ENCODE results near the gene RAB5B. TPM values are rescaled to one million over a fixed set of nuclear protein-coding genes. Genes with fewer than 3 reads are reported as not detected.

Gene RAB5B
- total RNA-seq (100 to 1,000 TPM in 3 of 4 donors, 10 to 100 TPM in 1; 92.8 to 102 (median 101) TPM), polyA plus RNA-seq (100 to 1,000 TPM in 1 of 3 donors, 10 to 100 TPM in 2; 82.8 to 113 (median 83.5) TPM)

- Histone ChIP-seq H3K27ac (peak within 1 kb of the TSS; percentile 93 to 99 (median 96)), H3K4me1 (peaks cover 0 to 49% (median 34%) of the 10 kb centered on the region in 4 donors), H3K4me3 (peak within 1 kb of the TSS; percentile 84 to 100 (median 92)), H3K27me3 (no peaks in the 10 kb centered on the region), H3K36me3 (peaks cover 0 to 14% (median 0%) of the 10 kb centered on the region in 4 donors), H3K9me3 (no peaks in the 10 kb centered on the region)
- WGBS, 2 donors, result 0 to 1% methylated on average over 39 of the region's 39 CpGs
- peak; percentile 100 for DNase-seq
- TF ChIP-seq POLR2A (IDR thresholded peaks at IDR 0.05) (peak; percentile 97 to 98), POLR2AphosphoS5 (IDR thresholded peaks at IDR 0.05) (peak; percentile 94 to 98 (median 98)), EP300 (IDR thresholded peaks at IDR 0.05) (no peak)
- TF ChIP-seq, protein P1, sequence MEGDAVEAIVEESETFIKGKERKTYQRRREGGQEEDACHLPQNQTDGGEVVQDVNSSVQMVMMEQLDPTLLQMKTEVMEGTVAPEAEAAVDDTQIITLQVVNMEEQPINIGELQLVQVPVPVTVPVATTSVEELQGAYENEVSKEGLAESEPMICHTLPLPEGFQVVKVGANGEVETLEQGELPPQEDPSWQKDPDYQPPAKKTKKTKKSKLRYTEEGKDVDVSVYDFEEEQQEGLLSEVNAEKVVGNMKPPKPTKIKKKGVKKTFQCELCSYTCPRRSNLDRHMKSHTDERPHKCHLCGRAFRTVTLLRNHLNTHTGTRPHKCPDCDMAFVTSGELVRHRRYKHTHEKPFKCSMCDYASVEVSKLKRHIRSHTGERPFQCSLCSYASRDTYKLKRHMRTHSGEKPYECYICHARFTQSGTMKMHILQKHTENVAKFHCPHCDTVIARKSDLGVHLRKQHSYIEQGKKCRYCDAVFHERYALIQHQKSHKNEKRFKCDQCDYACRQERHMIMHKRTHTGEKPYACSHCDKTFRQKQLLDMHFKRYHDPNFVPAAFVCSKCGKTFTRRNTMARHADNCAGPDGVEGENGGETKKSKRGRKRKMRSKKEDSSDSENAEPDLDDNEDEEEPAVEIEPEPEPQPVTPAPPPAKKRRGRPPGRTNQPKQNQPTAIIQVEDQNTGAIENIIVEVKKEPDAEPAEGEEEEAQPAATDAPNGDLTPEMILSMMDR (IDR thresholded peaks at IDR 0.05), result no peak
- intact Hi-C loops (cut with DNase I), result loop anchor here (1.0 kb wide), 1 partner anchor 23 kb away; no protein-coding TSS in a partner anchor
Observed at GRCh38 chr12:55973599-55974307, at the start of gene RAB5B. Gene RAB5B (plus strand): TSS chr12:55974078. CDS start chr12:55986961, 12,883 bp downstream.

GRCh38 chr12:55925371-55925770, 48.5 kb upstream of the RAB5B start:
- Histone ChIP-seq H3K27ac (no peak overlapping the region), H3K36me3 (peaks cover 0 to 10% (median 0%) of the 10 kb centered on the region in 4 donors), H3K27me3 (no peaks in the 10 kb centered on the region), H3K4me3 (no peak overlapping the region), H3K9me3 (no peaks in the 10 kb centered on the region), H3K4me1 (peaks cover 0 to 41% (median 37%) of the 10 kb centered on the region in 4 donors)
- TF ChIP-seq EP300 (IDR thresholded peaks at IDR 0.05), result no peak
- TF ChIP-seq, protein P1 (IDR thresholded peaks at IDR 0.05), result no peak
- no peak for TF ChIP-seq POLR2AphosphoS5 (IDR thresholded peaks at IDR 0.05)
- no peak for TF ChIP-seq POLR2A (IDR thresholded peaks at IDR 0.05)
- DNase-seq, result no peak
- intact Hi-C loops (cut with DNase I), result loop anchor here (5.0 kb wide), 1 partner anchor 183 kb away; the partner anchor contains the start of gene GDF11
- WGBS, 2 donors, result 88 to 91% methylated on average over 4 of the region's 4 CpGs

GRCh38 chr12:55925870-55926737, 47.8 kb upstream of the RAB5B start:
- peak overlapping the region; percentile 53 to 94 (median 86) for H3K4me3 ChIP-seq
- H3K9me3 ChIP-seq, result no peaks in the 10 kb centered on the region
- WGBS, 2 donors, result 10 to 14% methylated on average over 10 of the region's 10 CpGs
- H3K27ac ChIP-seq, result peak overlapping the region; percentile 84 to 98 (median 98)
- no peaks in the 10 kb centered on the region for H3K27me3 ChIP-seq
- peaks cover 0 to 10% (median 0%) of the 10 kb centered on the region in 4 donors for H3K36me3 ChIP-seq
- intact Hi-C loops (cut with DNase I), result loop anchor here (1.0 to 5.0 kb wide), 3 partner anchors 97 to 184 kb away; partner anchors contain the start of genes DNAJC14, GDF11 and RPS26
- TF ChIP-seq EP300 (IDR thresholded peaks at IDR 0.05) (no peak), POLR2A (IDR thresholded peaks at IDR 0.05) (no peak)
- H3K4me1 ChIP-seq, result peaks cover 0 to 44% (median 37%) of the 10 kb centered on the region in 4 donors
- no peak for DNase-seq

- intact Hi-C loops (cut with DNase I), result loop anchor here (1.0 to 5.0 kb wide), 3 partner anchors 98 to 185 kb away; partner anchors contain the start of genes DNAJC14, GDF11 and RPS26
- Histone ChIP-seq H3K9me3 (no peaks in the 10 kb centered on the region), H3K27ac (peak overlapping the region; percentile 84 to 98 (median 98)), H3K27me3 (no peaks in the 10 kb centered on the region), H3K4me1 (peaks cover 0 to 48% (median 38%) of the 10 kb centered on the region in 4 donors), H3K4me3 (peak overlapping the region; percentile 53 to 94 (median 86)), H3K36me3 (peaks cover 0 to 8% (median 0%) of the 10 kb centered on the region in 4 donors)
- WGBS, 2 donors, result 0% methylated on average over 42 of the region's 42 CpGs
- no peak for TF ChIP-seq EP300 (IDR thresholded peaks at IDR 0.05)
- TF ChIP-seq POLR2A (IDR thresholded peaks at IDR 0.05), result peak in 1 of 2 donors; percentile 39
- TF ChIP-seq, protein P1 (IDR thresholded peaks at IDR 0.05), result peak in 3 of 4 experiments; percentile 73 to 87 (median 80)
- TF ChIP-seq POLR2AphosphoS5 (IDR thresholded peaks at IDR 0.05), result peak; percentile 50 to 82 (median 61)
- DNase-seq, result peak; percentile 94
Observed at GRCh38 chr12:55926738-55927587, 46.9 kb upstream of the RAB5B start.

All from sigmoid colon (tissue), 7 donors.